ENCODE results near the gene TNRC6C. TPM values are rescaled to one million over a fixed set of nuclear protein-coding genes. Genes with fewer than 3 reads are reported as not detected.

Gene TNRC6C
- total and polyA plus RNA-seq, 2 of the 13 experiments (the other 11 are each of a cell fraction or from before 2014, with no cell fraction given) = 0.66 to 4.9 TPM

DNA sequence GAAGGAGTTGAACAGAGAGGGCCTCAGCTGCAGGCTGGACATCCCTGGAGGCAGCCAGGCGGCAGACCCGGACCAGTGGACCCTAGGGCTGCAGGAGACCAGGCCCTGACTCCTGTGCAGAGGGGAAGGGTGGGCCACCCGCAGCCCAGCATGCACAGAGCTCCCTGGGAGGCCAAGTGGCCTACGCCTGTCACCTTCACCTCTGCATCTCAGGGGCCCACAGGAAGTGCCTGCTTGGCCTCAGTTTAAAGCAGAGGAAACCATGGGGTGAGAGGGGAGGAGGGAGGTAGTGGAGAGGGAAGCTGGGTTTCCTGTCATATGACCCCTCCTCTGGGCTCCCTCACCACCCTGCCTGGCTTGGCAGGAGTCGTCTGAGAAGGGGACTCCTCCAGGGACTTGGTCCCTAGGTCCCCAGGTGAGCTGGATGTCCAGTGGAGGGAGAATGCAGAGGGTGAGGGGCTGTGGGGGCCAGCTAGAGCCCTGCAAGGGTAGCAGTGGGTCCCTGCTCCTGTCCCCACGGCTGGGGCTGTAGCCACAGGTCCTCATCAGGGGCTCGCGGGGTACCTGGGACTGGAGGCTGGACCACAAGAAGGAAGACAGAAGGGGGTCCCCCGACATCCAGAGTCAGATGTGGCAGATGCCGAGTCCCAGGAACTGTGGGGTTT lies 172.1 kb downstream of the TNRC6C start, which contains the start of gene TMC8 (continued):
- TF ChIP-seq ZBTB40 (IDR thresholded peaks at IDR 0.05) (no peak), ZBTB40 (CRISPR knock-in tag; IDR thresholded peaks at IDR 0.05) (no peak), ZIK1 (CRISPR knock-in tag; IDR thresholded peaks at IDR 0.05; ENCODE audit: borderline replicate concordance, low read depth) (0 out of 2 replicates have a peak, but pooled peaks have one; percentile 31), KMT2A (CRISPR knock-in tag; IDR thresholded peaks at IDR 0.05) (no peak), PHF21A (CRISPR knock-in tag; IDR thresholded peaks at IDR 0.05) (peak; percentile 87), TMF1 (CRISPR knock-in tag; IDR thresholded peaks at IDR 0.05; ENCODE audit: low read depth) (no peak), AGO1 (IDR thresholded peaks at IDR 0.05; ENCODE audit: low read depth, low read length, poor library complexity, severe bottlenecking) (no peak), ERF (CRISPR knock-in tag; IDR thresholded peaks at IDR 0.05) (peak; percentile 67; the same call in 1 of the 2 replicates), SAFB2 (CRISPR knock-in tag; IDR thresholded peaks at IDR 0.05; ENCODE audit: borderline replicate concordance, low read depth) (no peak; the same call in 1 of the 2 replicates), ZMAT3 (CRISPR knock-in tag; conservative IDR thresholded peaks at IDR 0.05) (peak; percentile 94; the same call in 1 of the 2 replicates), ELK4 (CRISPR knock-in tag; IDR thresholded peaks at IDR 0.05; ENCODE audit: borderline replicate concordance) (no peak), RAD51 (IDR thresholded peaks at IDR 0.05; ENCODE audit: borderline replicate concordance) (no peak)
- TF ChIP-seq, protein P1, sequence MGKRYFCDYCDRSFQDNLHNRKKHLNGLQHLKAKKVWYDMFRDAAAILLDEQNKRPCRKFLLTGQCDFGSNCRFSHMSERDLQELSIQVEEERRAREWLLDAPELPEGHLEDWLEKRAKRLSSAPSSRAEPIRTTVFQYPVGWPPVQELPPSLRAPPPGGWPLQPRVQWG (CRISPR knock-in tag; IDR thresholded peaks at IDR 0.05; ENCODE audit: borderline replicate concordance, low read depth) = no peak
